DND-41 (cell line): ENCODE results near the gene BRD3.

Experiments used
- EZH2 ChIP-seq: IDR thresholded peaks from 3 replicates; pipeline ENCODE4 v1.6.1; 2012; ENCODE audit warnings: borderline replicate concordance, low read depth, mild to moderate bottlenecking, moderate library complexity, low read length, inconsistent platforms; ENCODE audit not compliant: severe bottlenecking
- TF ChIP-seq, protein P1 (sequence below): IDR thresholded peaks from 2 replicates; pipeline ENCODE4 v1.5.1; 2012; ENCODE audit warnings: borderline replicate concordance, low read length, moderate library complexity, mild to moderate bottlenecking; ENCODE audit not compliant: poor library complexity, severe bottlenecking; ENCODE audit errors: extremely low read depth

DNA sequence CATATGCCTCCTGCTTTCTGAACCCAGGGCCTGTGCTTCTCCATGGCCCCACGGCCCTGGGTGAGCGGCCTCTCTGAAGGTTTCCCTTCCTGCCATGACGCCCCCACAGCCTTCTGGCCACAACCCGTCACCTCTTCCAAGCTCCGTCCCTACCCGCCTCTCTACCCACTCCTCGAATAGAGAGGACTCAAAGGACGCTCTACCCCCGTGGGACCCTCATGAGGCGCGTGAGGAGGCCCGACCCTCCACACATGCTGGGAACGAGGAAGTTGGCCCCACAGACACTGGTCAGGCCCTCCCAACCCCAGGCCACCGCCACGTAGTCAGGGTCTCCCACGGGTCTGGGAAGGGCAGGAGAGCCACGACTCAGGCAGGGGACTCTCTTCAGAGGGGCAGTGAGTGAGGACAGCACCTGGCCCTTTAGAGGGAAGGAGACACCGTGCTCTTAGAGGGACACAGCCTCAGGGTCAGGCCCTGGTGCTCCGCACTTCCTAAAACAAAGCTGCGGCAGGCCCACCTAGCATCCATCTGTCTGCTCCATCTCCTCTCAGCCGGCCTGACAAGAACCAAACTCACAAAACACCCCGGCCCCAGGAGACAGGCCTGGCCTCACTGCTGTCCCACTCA lies 5.3 kb downstream of the BRD3 start:
- TF ChIP-seq, protein P1, sequence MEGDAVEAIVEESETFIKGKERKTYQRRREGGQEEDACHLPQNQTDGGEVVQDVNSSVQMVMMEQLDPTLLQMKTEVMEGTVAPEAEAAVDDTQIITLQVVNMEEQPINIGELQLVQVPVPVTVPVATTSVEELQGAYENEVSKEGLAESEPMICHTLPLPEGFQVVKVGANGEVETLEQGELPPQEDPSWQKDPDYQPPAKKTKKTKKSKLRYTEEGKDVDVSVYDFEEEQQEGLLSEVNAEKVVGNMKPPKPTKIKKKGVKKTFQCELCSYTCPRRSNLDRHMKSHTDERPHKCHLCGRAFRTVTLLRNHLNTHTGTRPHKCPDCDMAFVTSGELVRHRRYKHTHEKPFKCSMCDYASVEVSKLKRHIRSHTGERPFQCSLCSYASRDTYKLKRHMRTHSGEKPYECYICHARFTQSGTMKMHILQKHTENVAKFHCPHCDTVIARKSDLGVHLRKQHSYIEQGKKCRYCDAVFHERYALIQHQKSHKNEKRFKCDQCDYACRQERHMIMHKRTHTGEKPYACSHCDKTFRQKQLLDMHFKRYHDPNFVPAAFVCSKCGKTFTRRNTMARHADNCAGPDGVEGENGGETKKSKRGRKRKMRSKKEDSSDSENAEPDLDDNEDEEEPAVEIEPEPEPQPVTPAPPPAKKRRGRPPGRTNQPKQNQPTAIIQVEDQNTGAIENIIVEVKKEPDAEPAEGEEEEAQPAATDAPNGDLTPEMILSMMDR = no peak
- TF ChIP-seq EZH2 = no peak
